Activated T-cell treated with anti-CD3 and anti-CD28 coated beads for 1 hour (primary cell): ENCODE measurements around the gene SLC7A1.
A peak's percentile ranks its signal among the peaks of the same experiment; 100 is the strongest.

Source experiments
- DNase-seq: peaks from one replicate; pipeline ENCODE4 v3.0.0-alpha.2; 2020; ENCODE audit warnings: low read depth

SLC7A1 gene

GRCh38 chr13:29510651-29511084 lies 84.8 kb downstream of the SLC7A1 start:
- DNase-seq = no peak

- no peak for DNase-seq
These were observed 85.4 kb downstream of the SLC7A1 start for GRCh38 chr13:29509999-29510589.

- DNase-seq = no peak
These were observed 86.6 kb downstream of the SLC7A1 start for GRCh38 chr13:29508876-29509252.

GRCh38 chr13:29508130-29508875 lies 87.2 kb downstream of the SLC7A1 start:
- peak; percentile 73 for DNase-seq

GRCh38 chr13:29507356-29507755 lies 88.1 kb downstream of the SLC7A1 start:
- no peak for DNase-seq

- DNase-seq = no peak
These were observed 89.5 kb downstream of the SLC7A1 start for GRCh38 chr13:29505950-29506349.

GRCh38 chr13:29505511-29505910 lies 90.0 kb downstream of the SLC7A1 start:
- no peak for DNase-seq

- no peak for DNase-seq
These were observed 90.8 kb downstream of the SLC7A1 start for GRCh38 chr13:29504691-29505090.

GRCh38 chr13:29503041-29503837 lies 92.2 kb downstream of the SLC7A1 start:
- DNase-seq = no peak

GRCh38 chr13:29502391-29503008 lies 93.0 kb downstream of the SLC7A1 start:
- no peak for DNase-seq

- DNase-seq = no peak
These were observed 93.8 kb downstream of the SLC7A1 start for GRCh38 chr13:29501674-29502073.

GRCh38 chr13:29500386-29500785 lies 95.1 kb downstream of the SLC7A1 start:
- DNase-seq = no peak

- no peak for DNase-seq
These were observed 95.9 kb downstream of the SLC7A1 start for GRCh38 chr13:29499506-29500165.

GRCh38 chr13:29498426-29499040 lies 97.0 kb downstream of the SLC7A1 start:
- DNase-seq = no peak

- no peak for DNase-seq
These were observed 98.3 kb downstream of the SLC7A1 start for GRCh38 chr13:29497137-29497654.

- no peak for DNase-seq
These were observed 99.2 kb downstream of the SLC7A1 start for GRCh38 chr13:29496241-29496712.

- DNase-seq = no peak
These were observed 101.0 kb downstream of the SLC7A1 start for GRCh38 chr13:29494520-29494919.

GRCh38 chr13:29493796-29494195 lies 101.7 kb downstream of the SLC7A1 start:
- no peak for DNase-seq

GRCh38 chr13:29491248-29491647 lies 104.2 kb downstream of the SLC7A1 start:
- DNase-seq = no peak

GRCh38 chr13:29490561-29490885 lies 105.0 kb downstream of the SLC7A1 start:
- no peak for DNase-seq
